ENCODE data around the gene TNFSF13.

GRCh38 chr17:7557147-7557764 lies 1.3 kb upstream of the TNFSF13 start:
- TF ChIP-seq, protein P1, sequence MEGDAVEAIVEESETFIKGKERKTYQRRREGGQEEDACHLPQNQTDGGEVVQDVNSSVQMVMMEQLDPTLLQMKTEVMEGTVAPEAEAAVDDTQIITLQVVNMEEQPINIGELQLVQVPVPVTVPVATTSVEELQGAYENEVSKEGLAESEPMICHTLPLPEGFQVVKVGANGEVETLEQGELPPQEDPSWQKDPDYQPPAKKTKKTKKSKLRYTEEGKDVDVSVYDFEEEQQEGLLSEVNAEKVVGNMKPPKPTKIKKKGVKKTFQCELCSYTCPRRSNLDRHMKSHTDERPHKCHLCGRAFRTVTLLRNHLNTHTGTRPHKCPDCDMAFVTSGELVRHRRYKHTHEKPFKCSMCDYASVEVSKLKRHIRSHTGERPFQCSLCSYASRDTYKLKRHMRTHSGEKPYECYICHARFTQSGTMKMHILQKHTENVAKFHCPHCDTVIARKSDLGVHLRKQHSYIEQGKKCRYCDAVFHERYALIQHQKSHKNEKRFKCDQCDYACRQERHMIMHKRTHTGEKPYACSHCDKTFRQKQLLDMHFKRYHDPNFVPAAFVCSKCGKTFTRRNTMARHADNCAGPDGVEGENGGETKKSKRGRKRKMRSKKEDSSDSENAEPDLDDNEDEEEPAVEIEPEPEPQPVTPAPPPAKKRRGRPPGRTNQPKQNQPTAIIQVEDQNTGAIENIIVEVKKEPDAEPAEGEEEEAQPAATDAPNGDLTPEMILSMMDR (IDR thresholded peaks at IDR 0.05; ENCODE audit: low read depth, low read length): no peak
- TF ChIP-seq EZH2phosphoT487 (IDR thresholded peaks at IDR 0.05; ENCODE audit: low read depth): no peak
